Trophoblast cell (in vitro differentiated cells and primary cell): ENCODE measurements around the gene MUC4.
"Not testable (repeated sequence)": the region's sequence is repeated elsewhere in the genome, so short reads cannot be mapped to it uniquely, and the experiment has no call there.

Experiments used
- DNase-seq, 2 donors: peaks; one replicate each; pipeline ENCODE4 v3.0.0-alpha.2; 2016
- H2AFZ ChIP-seq: 2 replicates; pipeline ENCODE4 v1.6.1; 2013; ENCODE audit warnings: low read length, moderate library complexity, mild to moderate bottlenecking; ENCODE audit not compliant: insufficient read depth, poor library complexity
- H2AK5ac ChIP-seq: 2 replicates; pipeline ENCODE4 v1.6.1; 2013; ENCODE audit warnings: mild to moderate bottlenecking, low read length
- H2BK120ac ChIP-seq: 2 replicates; pipeline ENCODE4 v1.6.1; 2013; ENCODE audit warnings: low read length, mild to moderate bottlenecking, moderate library complexity; ENCODE audit not compliant: insufficient read depth, poor library complexity
- H2BK12ac ChIP-seq: 2 replicates; pipeline ENCODE4 v1.6.1; 2013; ENCODE audit warnings: mild to moderate bottlenecking, low read length, moderate library complexity
- H2BK5ac ChIP-seq: 2 replicates; pipeline ENCODE4 v1.6.1; 2013; ENCODE audit warnings: low read length, low read depth, moderate library complexity, mild to moderate bottlenecking; ENCODE audit not compliant: poor library complexity
- H3K14ac ChIP-seq: 2 replicates; pipeline ENCODE4 v1.6.1; 2013; ENCODE audit warnings: mild to moderate bottlenecking, low read length
- H3K18ac ChIP-seq: 2 replicates; pipeline ENCODE4 v1.6.1; 2013; ENCODE audit warnings: mild to moderate bottlenecking, low read length
- H3K23ac ChIP-seq: 2 replicates; pipeline ENCODE4 v1.6.1; 2013; ENCODE audit warnings: low read length
- H3K27ac ChIP-seq: 2 replicates; pipeline ENCODE4 v1.5.1; 2013; ENCODE audit warnings: low read depth, mild to moderate bottlenecking, inconsistent platforms, low read length, moderate library complexity
- H3K27me3 ChIP-seq: 2 replicates; pipeline ENCODE4 v1.6.1; 2013; ENCODE audit warnings: inconsistent platforms, mild to moderate bottlenecking, low read length, moderate library complexity; ENCODE audit not compliant: insufficient read depth
- H3K36me3 ChIP-seq, 2 experiments: 1 replicate in 1 of 2; 2 replicates in 1 of 2; pipeline ENCODE4 v1.6.1; 2013; ENCODE audit warnings: low read length in 2 of 2, mild to moderate bottlenecking in 2 of 2, moderate library complexity in 1 of 2; ENCODE audit not compliant: insufficient read depth in 2 of 2, control insufficient read depth in 1 of 2
- H3K4ac ChIP-seq: 2 replicates; pipeline ENCODE4 v1.6.1; 2013; ENCODE audit warnings: low read depth, mild to moderate bottlenecking, low read length, moderate library complexity
- H3K4me1 ChIP-seq, 2 experiments: 1 replicate in 1 of 2; 2 replicates in 1 of 2; pipeline ENCODE4 v1.6.1; 2013; ENCODE audit warnings: low read length in 2 of 2, mild to moderate bottlenecking in 2 of 2, moderate library complexity in 1 of 2; ENCODE audit not compliant: insufficient read depth in 2 of 2, control insufficient read depth in 1 of 2
- H3K4me2 ChIP-seq: 2 replicates; pipeline ENCODE4 v1.6.1; 2013; ENCODE audit warnings: inconsistent platforms, mild to moderate bottlenecking, low read length, moderate library complexity
- H3K4me3 ChIP-seq: 2 replicates; pipeline ENCODE4 v1.5.1; 2013; ENCODE audit warnings: mild to moderate bottlenecking, low read depth, low read length, inconsistent platforms
- H3K79me1 ChIP-seq: one replicate; pipeline ENCODE4 v1.6.1; 2013; ENCODE audit warnings: low read length
- H3K79me2 ChIP-seq: 2 replicates; pipeline ENCODE4 v1.6.1; 2013; ENCODE audit warnings: low read length, mild to moderate bottlenecking; ENCODE audit not compliant: control insufficient read depth, insufficient read depth, poor library complexity
- H3K9ac ChIP-seq: 2 replicates; pipeline ENCODE4 v1.6.1; 2013; ENCODE audit warnings: mild to moderate bottlenecking, low read length
- H3K9me3 ChIP-seq: 2 replicates; pipeline ENCODE4 v1.6.1; 2013; ENCODE audit warnings: low read depth, mild to moderate bottlenecking, control low read depth, inconsistent platforms, low read length; ENCODE audit not compliant: insufficient read depth
- H4K12ac ChIP-seq: 2 replicates; pipeline ENCODE4 v1.6.1; 2013; ENCODE audit warnings: low read depth, mild to moderate bottlenecking, low read length, moderate library complexity
- H4K8ac ChIP-seq: 2 replicates; pipeline ENCODE4 v1.6.1; 2013; ENCODE audit warnings: low read depth, mild to moderate bottlenecking, low read length, moderate library complexity
- H4K91ac ChIP-seq: one replicate; pipeline ENCODE4 v1.6.1; 2013; ENCODE audit warnings: low read depth, mild to moderate bottlenecking, low read length, moderate library complexity
- WGBS: extraction: QIAGEN DNeasy Blood & Tissue Kit; methylation state at CpG from one replicate; pipeline ENCODE4 v1.1.7; 2013; ENCODE audit warnings: missing lambda C conversion rate; ENCODE audit not compliant: insufficient read length, insufficient coverage; ENCODE audit errors: extremely low coverage; 5-methylcytosine and 5-hydroxymethylcytosine counted together

MUC4 gene

DNA sequence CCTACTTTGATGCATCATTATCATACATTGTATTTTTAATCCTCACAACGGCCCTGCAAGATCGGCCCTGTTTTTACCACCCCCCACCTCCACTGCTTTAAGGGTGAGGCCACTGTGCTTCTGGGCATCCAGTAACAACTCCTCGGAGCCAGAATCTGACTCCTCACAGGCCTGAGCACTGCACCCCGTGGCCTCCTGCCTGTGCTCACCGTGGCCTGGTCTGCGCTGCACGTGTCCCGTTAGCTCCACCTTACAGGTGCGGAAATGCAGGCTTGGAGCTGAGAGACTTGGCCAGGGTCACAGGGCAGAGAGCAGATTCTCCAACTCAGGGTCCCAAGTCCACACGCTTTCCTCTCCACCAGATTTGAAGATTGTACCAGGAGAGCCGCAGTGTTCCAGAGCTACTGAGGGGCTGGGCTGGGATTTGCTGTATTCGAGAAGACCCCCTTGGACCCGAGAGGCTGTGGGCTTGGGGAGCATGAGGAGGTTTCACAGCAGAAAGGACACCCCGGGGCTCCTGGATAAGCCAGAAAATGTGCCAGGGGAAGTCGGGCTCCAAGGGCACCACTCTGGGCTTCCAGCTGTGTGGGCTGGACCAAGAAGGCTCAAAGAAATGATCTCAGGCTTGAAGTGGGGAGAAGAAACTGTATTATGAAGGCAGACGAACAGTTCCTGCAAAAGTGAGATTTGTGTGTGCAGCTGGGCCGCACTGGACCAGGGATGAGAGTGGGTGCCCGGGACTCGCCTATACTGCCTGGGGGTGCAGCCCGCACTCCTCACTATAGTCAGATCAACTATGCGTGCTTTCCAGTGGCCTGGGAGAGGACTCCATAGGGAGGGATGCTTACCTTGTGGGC, 89.4 kb downstream of the MUC4 start:
- H3K79me2 ChIP-seq, H3K23ac ChIP-seq, H3K18ac ChIP-seq, H4K91ac ChIP-seq, H3K9me3 ChIP-seq, H3K27ac ChIP-seq, H3K9ac ChIP-seq, H3K4ac ChIP-seq, H3K4me3 ChIP-seq, H2BK12ac ChIP-seq, DNase-seq, H3K27me3 ChIP-seq, H3K14ac ChIP-seq, H4K8ac ChIP-seq, H2AK5ac ChIP-seq, H3K4me2 ChIP-seq, H2AFZ ChIP-seq, H3K36me3 ChIP-seq, H2BK120ac ChIP-seq, H3K79me1 ChIP-seq, H4K12ac ChIP-seq, H3K4me1 ChIP-seq, H2BK5ac ChIP-seq: not testable (repeated sequence)
- no CpG with 5 or more reads among the region's 21 CpGs for WGBS

DNA sequence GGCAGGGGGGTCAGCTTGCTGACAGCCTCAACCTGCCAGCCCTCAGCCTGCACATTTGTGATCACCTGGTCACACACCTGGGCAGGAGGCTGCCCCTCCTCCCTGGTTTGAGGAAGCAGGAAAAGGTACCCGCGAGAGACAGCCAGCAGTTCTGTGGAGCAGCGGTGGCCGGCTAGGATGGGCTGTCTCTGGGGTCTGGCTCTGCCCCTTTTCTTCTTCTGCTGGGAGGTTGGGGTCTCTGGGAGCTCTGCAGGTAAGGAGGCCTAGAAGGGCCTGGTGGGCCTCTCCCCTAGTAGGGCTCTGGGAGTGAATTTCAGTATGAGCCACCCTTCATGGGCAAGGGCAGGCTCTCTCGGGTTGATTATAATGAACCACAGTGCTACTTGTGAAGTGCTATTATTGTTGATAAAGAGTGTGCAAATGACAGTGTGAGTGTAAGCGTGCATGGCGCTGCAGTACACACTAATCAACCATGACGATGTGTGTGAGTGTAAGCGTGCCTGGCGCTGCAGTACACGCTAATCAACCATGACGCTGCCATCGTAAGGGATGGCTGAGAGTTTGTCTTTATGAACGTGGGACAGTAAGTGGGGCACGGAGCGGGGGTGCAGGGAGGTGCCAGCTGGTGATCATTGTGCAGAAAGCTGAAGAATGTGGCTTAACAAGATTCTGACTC, 90.8 kb downstream of the MUC4 start, which contains the start of gene MUC20:
MUC20 (plus strand) TSS at position 148 of the 676 bp plus-strand sequence; CDS start at position 178, 30 bp downstream.
- DNase-seq, H4K12ac ChIP-seq, H4K91ac ChIP-seq, H3K23ac ChIP-seq, H3K4me3 ChIP-seq, H2AK5ac ChIP-seq, H3K18ac ChIP-seq, H3K36me3 ChIP-seq, H3K79me1 ChIP-seq, H2BK12ac ChIP-seq, H3K4me2 ChIP-seq, H3K79me2 ChIP-seq, H3K9me3 ChIP-seq, H2BK120ac ChIP-seq, H2BK5ac ChIP-seq, H3K9ac ChIP-seq, H3K14ac ChIP-seq, H3K4ac ChIP-seq, H3K4me1 ChIP-seq, H3K27me3 ChIP-seq, H3K27ac ChIP-seq, H2AFZ ChIP-seq, H4K8ac ChIP-seq: not testable (repeated sequence)
- WGBS, result no CpG with 5 or more reads among the region's 16 CpGs

DNA sequence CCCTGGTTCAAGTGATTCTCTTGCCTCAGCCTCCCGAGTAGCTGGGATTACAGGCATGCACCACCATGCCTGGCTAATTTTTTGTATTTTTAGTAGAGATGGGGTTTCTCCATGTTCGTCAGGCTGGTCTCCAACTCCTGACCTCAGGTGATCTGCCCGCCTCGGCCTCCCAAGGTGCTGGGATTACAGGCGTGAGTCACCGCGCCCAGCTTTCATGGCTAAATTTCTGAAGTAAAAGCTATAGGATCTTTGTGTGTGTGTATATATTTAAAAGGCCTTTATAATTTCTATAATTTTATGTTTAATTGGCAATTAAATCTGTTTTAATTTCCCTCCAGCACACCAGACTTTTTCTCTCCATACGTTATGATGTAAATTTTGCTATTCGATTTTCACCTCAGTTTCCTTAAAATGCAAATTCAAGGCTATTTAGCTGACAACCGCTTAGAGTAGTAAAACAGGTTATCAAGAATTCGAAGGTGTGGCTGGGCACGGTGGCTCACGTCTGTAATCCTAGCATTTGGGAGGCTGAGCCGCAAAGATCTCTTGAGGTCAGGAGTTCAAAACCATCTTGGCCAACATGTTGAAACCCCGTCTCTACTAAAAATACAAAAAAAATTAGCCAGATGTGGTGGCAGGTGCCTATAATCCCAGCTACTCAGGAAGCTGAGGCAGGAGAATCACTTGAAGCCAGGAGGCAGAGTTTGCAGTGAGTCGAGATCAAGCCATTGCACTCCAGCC, 92.0 kb downstream of the MUC4 start:
- H2AK5ac ChIP-seq, H3K9ac ChIP-seq, H4K8ac ChIP-seq, H3K18ac ChIP-seq, H3K79me2 ChIP-seq, H3K27ac ChIP-seq, H2BK5ac ChIP-seq, H3K4me2 ChIP-seq, H2AFZ ChIP-seq, H3K23ac ChIP-seq, H2BK12ac ChIP-seq, H4K12ac ChIP-seq, H3K4ac ChIP-seq, H2BK120ac ChIP-seq, H3K4me3 ChIP-seq, H3K14ac ChIP-seq, H3K4me1 ChIP-seq, H3K79me1 ChIP-seq, H3K36me3 ChIP-seq, H4K91ac ChIP-seq, H3K9me3 ChIP-seq, H3K27me3 ChIP-seq: not testable (repeated sequence)
- no CpG with 5 or more reads among the region's 16 CpGs for WGBS
- DNase-seq, result peak; percentile 13 to 33

DNA sequence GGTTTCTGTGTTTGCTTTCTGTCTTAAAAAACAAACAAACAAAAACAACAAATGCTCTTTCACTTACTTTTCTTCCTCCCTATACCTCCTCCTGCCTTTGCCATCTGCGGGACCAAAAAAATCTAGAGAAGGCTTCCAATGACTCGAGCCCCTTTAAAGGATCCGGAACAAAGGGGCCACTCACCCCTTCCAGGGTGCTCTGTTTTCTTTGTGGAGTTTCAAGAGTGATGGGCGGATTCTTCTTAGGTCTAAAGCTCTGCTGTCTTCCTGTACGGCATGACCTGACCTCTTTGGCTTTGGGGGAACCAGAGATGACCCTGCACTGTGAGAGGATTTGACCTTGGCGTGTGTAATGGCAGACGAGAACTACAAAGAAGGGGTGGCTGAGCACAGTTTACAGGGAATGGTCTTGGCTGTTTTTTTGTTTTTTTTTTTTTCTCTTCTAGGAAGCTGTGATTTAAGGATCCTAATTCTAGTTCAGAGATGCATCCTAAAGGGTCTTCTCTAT, 93.2 kb downstream of the MUC4 start:
- H3K4me1 ChIP-seq, result peaks cover 0 to 7% of the 10 kb centered on the region in 2 experiments
- H3K36me3 ChIP-seq, result no peaks in the 10 kb centered on the region
- no peak overlapping the region for H2BK120ac ChIP-seq
- H4K12ac ChIP-seq, result no peak overlapping the region
- no peak overlapping the region for H3K14ac ChIP-seq
- no peak overlapping the region for H4K91ac ChIP-seq
- no CpG with 5 or more reads among the region's 7 CpGs for WGBS
- H3K4ac ChIP-seq, result no peak overlapping the region
- no peak overlapping the region for H3K18ac ChIP-seq
- H3K9me3 ChIP-seq, result peaks cover 1% of the 10 kb centered on the region
- no peak overlapping the region for H2BK5ac ChIP-seq
- no peak overlapping the region for H3K23ac ChIP-seq
- no peak overlapping the region for H2AFZ ChIP-seq
- DNase-seq, result no peak
- H2BK12ac ChIP-seq, result no peak overlapping the region
- H3K27me3 ChIP-seq, result no peaks in the 10 kb centered on the region
- H3K9ac ChIP-seq, result no peak overlapping the region
- H3K27ac ChIP-seq, result no peak overlapping the region
- no peak overlapping the region for H2AK5ac ChIP-seq
- no peak overlapping the region for H3K4me2 ChIP-seq
- H4K8ac ChIP-seq, result no peak overlapping the region
- no peaks in the 10 kb centered on the region for H3K79me2 ChIP-seq
- H3K79me1 ChIP-seq, result no peaks in the 10 kb centered on the region
- H3K4me3 ChIP-seq, result no peak overlapping the region
